HepG2 (cell line): ENCODE measurements around the gene EGR4. TPM values are rescaled to one million over a fixed set of nuclear protein-coding genes. Genes with fewer than 3 reads are reported as not detected.

Source experiments
- ATAC-seq: fragments of 200-7000 bp; cut with Tn5 transposase; 3 replicates; pipeline ENCODE4 v1.9.1; 2020; ENCODE audit warnings: mild to moderate bottlenecking, moderate library complexity
- BruUV-seq: library from RNA; stranded (reverse); fragments of 400-500 nt; replicated peaks from 2 replicates; lab custom pipeline; 2021; lab: Mats Ljungman, UMichigan
- CTCF ChIA-PET: fragments of 300-600 bp; formaldehyde crosslinking; extraction: SDS; loops from one replicate; lab custom pipeline; 2021; ENCODE audit warnings: low total read pairs, inconsistent platforms, low intra/inter-chr PET ratio; lab: Yijun Ruan, JAX
- POLR2A ChIA-PET: fragments of 350-600 bp; sonication (Branson Sonifier 250); formaldehyde crosslinking; loops from one replicate; lab custom pipeline; 2020; ENCODE audit warnings: antibody characterized with exemption, inconsistent platforms; lab: Yijun Ruan, JAX
- DNase-seq: peaks from one replicate; pipeline ENCODE4 v3.0.0-alpha.2; 2015; ENCODE audit warnings: low spot score
- FAIRE-seq: peaks from 3 replicates; lab custom pipeline; 2011; peaks lifted over from hg19 to GRCh38; lab: Jason Lieb, UNC
- H2AFZ ChIP-seq: one replicate; pipeline ENCODE4 v1.6.1; 2011; ENCODE audit warnings: low read length, inconsistent platforms
- H3K27ac ChIP-seq: fragments of 300-600 bp; 3 replicates; pipeline ENCODE4 v1.8.0; 2011; ENCODE audit warnings: mixed run types, mild to moderate bottlenecking, mixed read lengths, low read length, inconsistent platforms; ENCODE audit not compliant: insufficient read depth; ENCODE audit errors: extremely low read length
- H3K27me3 ChIP-seq, 2 experiments: fragments of 200-600 bp in 1 of 2; 2 replicates in 1 of 2; 3 replicates in 1 of 2; pipeline versions ENCODE4 v1.6.0 to v1.8.0; 2011; ENCODE audit warnings: low read length in 2 of 2, mild to moderate bottlenecking in 2 of 2, moderate library complexity in 2 of 2, inconsistent platforms in 1 of 2; ENCODE audit not compliant: insufficient read depth in 2 of 2, control insufficient read depth in 1 of 2
- H3K36me3 ChIP-seq, 2 experiments: fragments of 200-600 bp in 1 of 2; replicated peaks in 1 of 2; 2 replicates in 1 of 2; 3 replicates in 1 of 2; pipeline versions ENCODE4 v1.5.1 to v1.8.0; 2011; ENCODE audit warnings: low read length in 2 of 2, inconsistent platforms in 1 of 2; ENCODE audit not compliant: insufficient read depth in 2 of 2, control insufficient read depth in 1 of 2
- H3K4me1 ChIP-seq: 2 replicates; pipeline ENCODE4 v1.5.1; 2012; ENCODE audit warnings: low read length, inconsistent platforms; ENCODE audit not compliant: insufficient read depth
- H3K4me2 ChIP-seq: 2 replicates; pipeline ENCODE4 v1.6.0; 2011; ENCODE audit warnings: low read depth, low read length, inconsistent platforms
- H3K4me3 ChIP-seq, 3 experiments: fragments of 200-600 bp in 1 of 3; sonication (generic), shearing (Covaris generic) in 1 of 3; replicated peaks in 1 of 3; 2 replicates each; pipeline ENCODE4 v1.5.1; 2011 to 2016; ENCODE audit warnings: low read length in 3 of 3, inconsistent platforms in 2 of 3, low read depth in 2 of 3, mild to moderate bottlenecking in 2 of 3, control low read depth in 1 of 3, mixed read lengths in 1 of 3; ENCODE audit not compliant: insufficient read depth in 1 of 3
- H3K79me2 ChIP-seq: one replicate; pipeline ENCODE4 v1.6.1; 2011; ENCODE audit warnings: low read length, inconsistent platforms; ENCODE audit not compliant: insufficient read depth
- H3K9ac ChIP-seq: 2 replicates; pipeline ENCODE4 v1.6.0; 2011; ENCODE audit warnings: mild to moderate bottlenecking, low read depth, low read length, inconsistent platforms; ENCODE audit not compliant: insufficient read depth
- H3K9me3 ChIP-seq: 2 replicates; pipeline ENCODE4 v1.5.1; 2012; ENCODE audit warnings: mild to moderate bottlenecking, low read length
- H4K20me1 ChIP-seq: 2 replicates; pipeline ENCODE4 v1.6.0; 2011; ENCODE audit warnings: inconsistent platforms, mild to moderate bottlenecking, low read length, moderate library complexity; ENCODE audit not compliant: insufficient read depth
- ARNTL ChIP-seq: sonication (generic); formaldehyde crosslinking; IDR thresholded peaks from 2 replicates; pipeline ENCODE4 v1.4.0; 2020; ENCODE audit warnings: mild to moderate bottlenecking, missing genetic modification reagents
- BHLHE40 ChIP-seq: IDR thresholded peaks from 2 replicates; pipeline ENCODE4 v1.6.1; 2011; ENCODE audit warnings: low read length, improper control_type of control experiment
- EED ChIP-seq: sonication (generic); formaldehyde crosslinking; IDR thresholded peaks from 2 replicates; pipeline ENCODE4 v1.5.0; 2020; ENCODE audit warnings: mild to moderate bottlenecking, missing genetic modification reagents
- ETV6 ChIP-seq: sonication (generic); formaldehyde crosslinking; conservative IDR thresholded peaks from 2 replicates; pipeline ENCODE4 v1.4.0; 2020; ENCODE audit warnings: missing genetic modification reagents
- KDM5A ChIP-seq: fragments of 200-600 bp; sonication (generic); IDR thresholded peaks from 2 replicates; pipeline ENCODE4 v1.7.0; 2018; ENCODE audit warnings: antibody characterized with exemption, mild to moderate bottlenecking, low read length, borderline replicate concordance
- RBAK ChIP-seq: sonication (generic); formaldehyde crosslinking; IDR thresholded peaks from 2 replicates; pipeline ENCODE4 v1.5.1; 2020; ENCODE audit warnings: mild to moderate bottlenecking, missing genetic modification reagents
- SOX6 ChIP-seq, 2 experiments: fragments of 450-650 bp in 1 of 2; sonication (generic) in 1 of 2; formaldehyde crosslinking in 1 of 2; IDR thresholded peaks; 2 replicates each; pipeline versions ENCODE4 v1.4.0 to v1.6.1; 2017 to 2020; ENCODE audit warnings: antibody characterized with exemption in 1 of 2, mild to moderate bottlenecking in 1 of 2, missing genetic modification reagents in 1 of 2
- SRY ChIP-seq: sonication (generic); formaldehyde crosslinking; IDR thresholded peaks from 2 replicates; pipeline ENCODE4 v1.8.0; 2022; ENCODE audit warnings: mild to moderate bottlenecking, missing genetic modification reagents
- ZFAT ChIP-seq: sonication (generic); formaldehyde crosslinking; conservative IDR thresholded peaks from 2 replicates; pipeline ENCODE4 v1.8.1; 2023; ENCODE audit warnings: missing genetic modification reagents, inconsistent platforms
- ZFP36L2 ChIP-seq: sonication (generic); formaldehyde crosslinking; IDR thresholded peaks from 2 replicates; pipeline ENCODE4 v1.4.0; 2020; ENCODE audit warnings: missing genetic modification reagents
- ZNF292 ChIP-seq: sonication (generic); formaldehyde crosslinking; IDR thresholded peaks from 2 replicates; pipeline ENCODE4 v1.8.1; 2022; ENCODE audit warnings: mild to moderate bottlenecking, low read depth, missing genetic modification reagents, borderline replicate concordance
- ZNF333 ChIP-seq: sonication (generic); formaldehyde crosslinking; IDR thresholded peaks from 2 replicates; pipeline ENCODE4 v1.4.0; 2020; ENCODE audit warnings: mild to moderate bottlenecking, missing genetic modification reagents, borderline replicate concordance
- ZNF335 ChIP-seq: sonication (generic); formaldehyde crosslinking; IDR thresholded peaks from 2 replicates; pipeline ENCODE4 v1.4.0; 2020; ENCODE audit warnings: missing genetic modification reagents
- ZNF644 ChIP-seq: IDR thresholded peaks from 2 replicates; pipeline ENCODE4 v1.6.1; 2016; ENCODE audit warnings: low read depth
- ZNF850 ChIP-seq: sonication (generic); formaldehyde crosslinking; conservative IDR thresholded peaks from 2 replicates; pipeline ENCODE4 v1.9.0; 2021; ENCODE audit warnings: mild to moderate bottlenecking, missing genetic modification reagents
- WGBS: methylation state at CpG from one replicate; pipeline ENCODE4 v1.1.6; 2017; ENCODE audit warnings: low lambda C conversion rate; 5-methylcytosine and 5-hydroxymethylcytosine counted together
- in situ Hi-C: cut with HindIII; loops from 2 replicates; pipeline ENCODE4 v1.10.0; 2017; ENCODE audit warnings: low pct_unique_long_range_greater_than_20kb; ENCODE audit not compliant: extremely low pct_ligation_motif_present
- intact Hi-C: fragments of 100-400 bp; cut with micrococcal nuclease; formaldehyde crosslinking; loops from one replicate; pipeline ENCODE4 v1.10.0; 2022; ENCODE audit not compliant: unreplicated experiment
- polyA plus RNA-seq, 8 experiments: library from polyadenylated mRNA; depleted of rRNA in 3 of 8; stranded (reverse) in 7 of 8; unstranded in 1 of 8; fragments of >200 nt; fragmentation: Illumina TruSeq in 4 of 8; extraction: Trizol in 4 of 8; gene quantifications; 2 replicates each; pipeline versions ENCODE4 v1.2.1 to v1.2.3, GENCODE V29; 2011 to 2016; ENCODE audit warnings: low read depth in 4 of 8, missing spikeins in 1 of 8, mixed read lengths in 1 of 8; ENCODE audit not compliant: insufficient read depth in 1 of 8
- total RNA-seq, 5 experiments: library from RNA; depleted of rRNA; stranded (reverse); fragments of >200 nt; fragmentation: Illumina TruSeq; extraction: Trizol; gene quantifications; 2 replicates each; pipeline ENCODE4 v1.2.3, GENCODE V29; 2016; ENCODE audit warnings: low read depth in 1 of 5
- TF ChIP-seq, protein P1 (sequence below): sonication (generic); formaldehyde crosslinking; IDR thresholded peaks from 2 replicates; pipeline ENCODE4 v1.8.0; 2022; ENCODE audit warnings: missing genetic modification reagents, mild to moderate bottlenecking, moderate library complexity, borderline replicate concordance
- TF ChIP-seq, protein P2 (sequence below): sonication (generic); formaldehyde crosslinking; IDR thresholded peaks from 2 replicates; pipeline ENCODE4 v1.5.1; 2020; ENCODE audit warnings: missing genetic modification reagents, mild to moderate bottlenecking, borderline replicate concordance
- TF ChIP-seq, protein P3 (sequence below): sonication (generic); formaldehyde crosslinking; IDR thresholded peaks from 2 replicates; pipeline ENCODE4 v1.5.1; 2020; ENCODE audit warnings: missing genetic modification reagents, mild to moderate bottlenecking, borderline replicate concordance

EGR4 gene
- total and polyA plus RNA-seq, 2 of the 13 experiments (the other 11 are each of a cell fraction or from before 2014, with no cell fraction given): not detected

DNA sequence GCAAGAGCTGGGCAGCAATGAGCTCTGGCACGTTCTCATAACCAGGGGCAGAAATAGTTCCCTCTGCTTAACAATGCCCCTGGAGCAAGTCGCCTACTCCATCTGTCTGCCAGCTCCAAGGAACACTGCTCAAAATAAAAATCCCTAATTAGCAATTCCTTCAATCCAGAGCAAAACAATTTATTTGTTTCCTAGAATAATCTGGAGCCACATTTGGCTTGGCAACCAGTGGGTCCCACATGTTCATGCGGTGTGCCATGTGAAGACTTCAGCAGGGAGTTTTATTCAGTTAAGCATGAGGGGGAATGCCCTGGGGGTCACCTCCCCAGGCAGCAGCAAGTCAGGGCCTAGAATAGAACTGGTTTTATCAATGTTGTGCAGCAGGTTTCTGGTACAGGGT lies 7.6 kb upstream of the EGR4 start:
- FAIRE-seq (no peak), DNase-seq (no peak), ATAC-seq (no peak)
- no TSS peak for BruUV-seq
- H2AFZ ChIP-seq: no peak overlapping the region
- H3K4me1 ChIP-seq: no peaks in the 10 kb centered on the region
- no peak overlapping the region for H3K27ac ChIP-seq
- H4K20me1 ChIP-seq: no peaks in the 10 kb centered on the region
- TF ChIP-seq ETV6 (no peak), ZNF333 (CRISPR knock-in tag) (no peak), EED (CRISPR knock-in tag) (no peak), ZNF292 (no peak), ZFAT (CRISPR knock-in tag) (no peak), RBAK (CRISPR knock-in tag) (no peak), ZNF335 (CRISPR knock-in tag) (no peak), KDM5A (no peak), ZNF850 (CRISPR knock-in tag) (no peak), ZFP36L2 (CRISPR knock-in tag) (no peak), ARNTL (CRISPR knock-in tag) (no peak), SRY (CRISPR knock-in tag) (no peak), SOX6 (IDR thresholded peaks at IDR 0.05) (no peak), SOX6 (CRISPR knock-in tag; IDR thresholded peaks at IDR 0.05) (no peak), BHLHE40 (no peak), ZNF644 (CRISPR knock-in tag) (no peak)
- TF ChIP-seq, protein P1, sequence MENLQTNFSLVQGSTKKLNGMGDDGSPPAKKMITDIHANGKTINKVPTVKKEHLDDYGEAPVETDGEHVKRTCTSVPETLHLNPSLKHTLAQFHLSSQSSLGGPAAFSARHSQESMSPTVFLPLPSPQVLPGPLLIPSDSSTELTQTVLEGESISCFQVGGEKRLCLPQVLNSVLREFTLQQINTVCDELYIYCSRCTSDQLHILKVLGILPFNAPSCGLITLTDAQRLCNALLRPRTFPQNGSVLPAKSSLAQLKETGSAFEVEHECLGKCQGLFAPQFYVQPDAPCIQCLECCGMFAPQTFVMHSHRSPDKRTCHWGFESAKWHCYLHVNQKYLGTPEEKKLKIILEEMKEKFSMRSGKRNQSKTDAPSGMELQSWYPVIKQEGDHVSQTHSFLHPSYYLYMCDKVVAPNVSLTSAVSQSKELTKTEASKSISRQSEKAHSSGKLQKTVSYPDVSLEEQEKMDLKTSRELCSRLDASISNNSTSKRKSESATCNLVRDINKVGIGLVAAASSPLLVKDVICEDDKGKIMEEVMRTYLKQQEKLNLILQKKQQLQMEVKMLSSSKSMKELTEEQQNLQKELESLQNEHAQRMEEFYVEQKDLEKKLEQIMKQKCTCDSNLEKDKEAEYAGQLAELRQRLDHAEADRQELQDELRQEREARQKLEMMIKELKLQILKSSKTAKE (CRISPR knock-in tag): no peak
- TF ChIP-seq, protein P2, sequence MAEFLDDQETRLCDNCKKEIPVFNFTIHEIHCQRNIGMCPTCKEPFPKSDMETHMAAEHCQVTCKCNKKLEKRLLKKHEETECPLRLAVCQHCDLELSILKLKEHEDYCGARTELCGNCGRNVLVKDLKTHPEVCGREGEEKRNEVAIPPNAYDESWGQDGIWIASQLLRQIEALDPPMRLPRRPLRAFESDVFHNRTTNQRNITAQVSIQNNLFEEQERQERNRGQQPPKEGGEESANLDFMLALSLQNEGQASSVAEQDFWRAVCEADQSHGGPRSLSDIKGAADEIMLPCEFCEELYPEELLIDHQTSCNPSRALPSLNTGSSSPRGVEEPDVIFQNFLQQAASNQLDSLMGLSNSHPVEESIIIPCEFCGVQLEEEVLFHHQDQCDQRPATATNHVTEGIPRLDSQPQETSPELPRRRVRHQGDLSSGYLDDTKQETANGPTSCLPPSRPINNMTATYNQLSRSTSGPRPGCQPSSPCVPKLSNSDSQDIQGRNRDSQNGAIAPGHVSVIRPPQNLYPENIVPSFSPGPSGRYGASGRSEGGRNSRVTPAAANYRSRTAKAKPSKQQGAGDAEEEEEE (CRISPR knock-in tag): no peak
- TF ChIP-seq, protein P3, sequence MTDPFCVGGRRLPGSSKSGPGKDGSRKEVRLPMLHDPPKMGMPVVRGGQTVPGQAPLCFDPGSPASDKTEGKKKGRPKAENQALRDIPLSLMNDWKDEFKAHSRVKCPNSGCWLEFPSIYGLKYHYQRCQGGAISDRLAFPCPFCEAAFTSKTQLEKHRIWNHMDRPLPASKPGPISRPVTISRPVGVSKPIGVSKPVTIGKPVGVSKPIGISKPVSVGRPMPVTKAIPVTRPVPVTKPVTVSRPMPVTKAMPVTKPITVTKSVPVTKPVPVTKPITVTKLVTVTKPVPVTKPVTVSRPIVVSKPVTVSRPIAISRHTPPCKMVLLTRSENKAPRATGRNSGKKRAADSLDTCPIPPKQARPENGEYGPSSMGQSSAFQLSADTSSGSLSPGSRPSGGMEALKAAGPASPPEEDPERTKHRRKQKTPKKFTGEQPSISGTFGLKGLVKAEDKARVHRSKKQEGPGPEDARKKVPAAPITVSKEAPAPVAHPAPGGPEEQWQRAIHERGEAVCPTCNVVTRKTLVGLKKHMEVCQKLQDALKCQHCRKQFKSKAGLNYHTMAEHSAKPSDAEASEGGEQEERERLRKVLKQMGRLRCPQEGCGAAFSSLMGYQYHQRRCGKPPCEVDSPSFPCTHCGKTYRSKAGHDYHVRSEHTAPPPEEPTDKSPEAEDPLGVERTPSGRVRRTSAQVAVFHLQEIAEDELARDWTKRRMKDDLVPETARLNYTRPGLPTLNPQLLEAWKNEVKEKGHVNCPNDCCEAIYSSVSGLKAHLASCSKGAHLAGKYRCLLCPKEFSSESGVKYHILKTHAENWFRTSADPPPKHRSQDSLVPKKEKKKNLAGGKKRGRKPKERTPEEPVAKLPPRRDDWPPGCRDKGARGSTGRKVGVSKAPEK: no peak
- TF ChIP-seq, all 625 proteins: peak for 0
- H3K9ac ChIP-seq: no peak overlapping the region
- H3K4me3 ChIP-seq: no peak overlapping the region
- 13% methylated on average over 3 of the region's 3 CpGs for WGBS
- no peaks in the 10 kb centered on the region for H3K36me3 ChIP-seq
- H3K79me2 ChIP-seq: no peaks in the 10 kb centered on the region
- no peaks in the 10 kb centered on the region for H3K9me3 ChIP-seq
- intact Hi-C loops: no loop called here
- POLR2A ChIA-PET: no interaction called here
- CTCF ChIA-PET: no interaction called here
- no peak overlapping the region for H3K4me2 ChIP-seq
- in situ Hi-C loops: no loop called here
- H3K27me3 ChIP-seq: peaks cover 0 to 42% of the 10 kb centered on the region in 2 experiments; a peak in 4 of 5 replicates
